Calu3 (cell line): ENCODE measurements around the gene TRAPPC14. TPM values are rescaled to one million over a fixed set of nuclear protein-coding genes. Genes with fewer than 3 reads are reported as not detected.

Experiments
- BruUV-seq: library from RNA; stranded (reverse); fragments of 400-500 nt; replicated peaks from 2 replicates; lab custom pipeline; 2021; lab: Mats Ljungman, UMichigan
- CTCF ChIA-PET: fragments of 300-600 bp; sonication (Branson Sonifier 250); formaldehyde crosslinking; loops from one replicate; lab custom pipeline; 2022; ENCODE audit warnings: antibody characterized with exemption; lab: Charles Lee
- DNase-seq: peaks from one replicate; pipeline ENCODE4 v3.0.0; 2022
- H3K27ac Mint-ChIP-seq: one replicate; pipeline ENCODE4 v1.8.0; 2022; ENCODE audit warnings: mixed read lengths; ENCODE audit not compliant: unreplicated experiment
- H3K27me3 Mint-ChIP-seq: one replicate; pipeline ENCODE4 v1.8.0; 2022; ENCODE audit warnings: mixed read lengths; ENCODE audit not compliant: unreplicated experiment
- H3K36me3 Mint-ChIP-seq: one replicate; pipeline ENCODE4 v1.8.0; 2022; ENCODE audit warnings: mild to moderate bottlenecking, moderate library complexity, mixed read lengths; ENCODE audit not compliant: insufficient read depth, unreplicated experiment
- H3K4me1 Mint-ChIP-seq: one replicate; pipeline ENCODE4 v1.8.0; 2022; ENCODE audit warnings: mild to moderate bottlenecking, low read depth, mixed read lengths; ENCODE audit not compliant: unreplicated experiment
- H3K4me3 Mint-ChIP-seq: one replicate; pipeline ENCODE4 v1.8.0; 2022; ENCODE audit warnings: mild to moderate bottlenecking, low read depth, moderate library complexity, mixed read lengths; ENCODE audit not compliant: unreplicated experiment
- H3K9me3 Mint-ChIP-seq: one replicate; pipeline ENCODE4 v1.8.0; 2022; ENCODE audit warnings: low read depth, mixed read lengths; ENCODE audit not compliant: unreplicated experiment
- CTCF ChIP-seq: fragments of 200-600 bp; IDR thresholded peaks from one replicate; pipeline ENCODE4 v1.8.0; 2022; ENCODE audit warnings: antibody characterized with exemption; ENCODE audit not compliant: unreplicated experiment
- intact Hi-C: fragments of 100-400 bp; cut with micrococcal nuclease; formaldehyde crosslinking; loops from one replicate; pipeline ENCODE4 v1.10.0; 2022; ENCODE audit not compliant: unreplicated experiment
- total RNA-seq: library from RNA; stranded (reverse); gene quantifications from 2 replicates; pipeline ENCODE4 v1.2.3, GENCODE V29; 2022

Gene TRAPPC14
- total RNA-seq, 1 experiment from 2014 or later, result 17.5 TPM

DNA sequence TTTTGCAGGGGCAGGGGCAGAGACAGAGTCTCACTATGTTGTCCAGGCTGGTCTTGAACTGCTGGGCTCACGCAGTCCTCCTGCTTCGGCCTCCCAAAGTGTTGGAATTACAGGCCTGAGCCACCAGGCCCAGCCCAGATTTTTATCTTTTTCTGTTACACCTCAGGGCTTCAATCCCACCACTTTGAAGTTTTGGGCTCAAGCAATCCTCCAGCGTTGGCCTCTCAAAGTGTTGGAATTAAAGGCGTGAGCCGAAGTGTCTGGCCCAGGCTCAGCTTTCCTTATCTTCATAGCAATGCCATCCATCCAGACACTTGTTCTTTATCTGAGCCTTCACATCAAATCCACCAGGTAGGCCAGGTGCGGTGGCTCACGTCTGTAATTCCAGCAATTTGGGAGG, 43.5 kb downstream of the TRAPPC14 start:
- no TSS peak for BruUV-seq
- Mint-ChIP-seq H3K9me3 (no peaks in the 10 kb centered on the region), H3K4me1 (peaks cover under 1% of the 10 kb centered on the region), H3K36me3 (peaks cover 25% of the 10 kb centered on the region), H3K4me3 (no peak overlapping the region), H3K27me3 (no peaks in the 10 kb centered on the region), H3K27ac (no peak overlapping the region)
- no peak for DNase-seq
- CTCF ChIA-PET, result no interaction called here
- TF ChIP-seq CTCF, result no peak
- intact Hi-C loops, result no loop called here

- no peak for TF ChIP-seq CTCF
- no peak for DNase-seq
- intact Hi-C loops, result no loop called here
- Mint-ChIP-seq H3K4me3 (no peak overlapping the region), H3K27me3 (no peaks in the 10 kb centered on the region), H3K27ac (no peak overlapping the region), H3K9me3 (no peaks in the 10 kb centered on the region), H3K4me1 (no peaks in the 10 kb centered on the region), H3K36me3 (peaks cover 19% of the 10 kb centered on the region)
- no TSS peak for BruUV-seq
- CTCF ChIA-PET, result no interaction called here
These were observed 46.6 kb downstream of the TRAPPC14 start for GRCh38 chr7:100111914-100112313.

DNA sequence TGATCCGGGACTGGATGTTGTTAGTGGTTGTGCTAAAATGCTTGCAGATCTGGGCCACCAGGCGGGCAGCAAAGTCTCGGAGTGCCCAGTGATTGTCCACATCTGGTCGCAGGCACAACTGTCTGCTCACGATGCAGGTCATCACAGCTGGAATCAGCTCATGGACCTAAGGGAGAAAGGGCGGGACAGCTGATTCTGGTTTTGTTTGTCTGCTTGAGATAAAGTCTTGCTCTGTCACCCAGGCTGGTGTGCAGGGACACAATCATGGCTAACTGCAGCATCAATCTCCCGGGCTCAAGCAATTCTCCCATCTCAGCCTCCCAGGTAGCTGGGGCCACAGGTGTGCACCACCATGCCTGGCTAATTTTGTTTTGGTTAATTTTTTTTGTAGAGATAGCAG, 47.4 kb downstream of the TRAPPC14 start:
- no peaks in the 10 kb centered on the region for H3K9me3 Mint-ChIP-seq
- no peak overlapping the region for H3K4me3 Mint-ChIP-seq
- intact Hi-C loops, result no loop called here
- no TSS peak for BruUV-seq
- no peak for TF ChIP-seq CTCF
- H3K4me1 Mint-ChIP-seq, result no peaks in the 10 kb centered on the region
- peaks cover 27% of the 10 kb centered on the region for H3K36me3 Mint-ChIP-seq
- H3K27me3 Mint-ChIP-seq, result no peaks in the 10 kb centered on the region
- CTCF ChIA-PET, result no interaction called here
- no peak for DNase-seq
- no peak overlapping the region for H3K27ac Mint-ChIP-seq

DNA sequence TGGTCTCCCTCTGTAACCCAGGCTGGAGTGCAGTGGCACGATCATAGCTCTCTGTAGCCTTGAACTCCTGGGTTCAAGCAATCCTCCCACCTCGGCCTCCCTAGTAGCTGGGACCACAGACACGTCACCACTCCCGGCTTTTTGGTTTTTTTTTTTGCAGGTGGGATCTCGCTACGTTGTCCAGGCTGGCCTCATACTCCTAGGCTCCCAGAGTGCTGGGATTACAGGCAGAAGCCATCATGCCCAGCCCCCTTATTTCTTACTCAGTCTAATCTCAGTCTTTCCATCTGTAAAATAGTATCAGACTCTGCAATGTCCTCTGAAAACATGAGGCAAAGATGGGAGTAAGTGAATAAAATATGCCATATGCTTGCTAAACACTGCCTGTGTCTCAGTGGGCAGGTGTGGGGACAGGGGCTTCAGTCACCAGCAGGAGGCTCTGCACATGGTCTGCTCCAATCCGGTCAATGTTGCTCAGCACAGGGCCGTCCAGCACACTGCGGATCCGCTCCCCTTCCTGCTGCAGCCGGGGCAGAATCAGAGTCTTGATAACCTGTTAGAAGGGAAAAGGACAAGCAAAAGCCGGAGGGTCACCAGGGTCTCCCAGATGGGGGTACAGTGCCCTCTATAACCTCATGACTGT, 48.9 kb downstream of the TRAPPC14 start:
- Mint-ChIP-seq H3K4me3 (no peak overlapping the region), H3K27me3 (no peaks in the 10 kb centered on the region), H3K27ac (no peak overlapping the region), H3K4me1 (no peaks in the 10 kb centered on the region), H3K9me3 (no peaks in the 10 kb centered on the region), H3K36me3 (peaks cover 27% of the 10 kb centered on the region)
- CTCF ChIA-PET, result no interaction called here
- no peak for DNase-seq
- intact Hi-C loops, result no loop called here
- TF ChIP-seq CTCF, result no peak
- BruUV-seq, result no TSS peak
